ENCODE results near the gene SAPCD1. TPM values are rescaled to one million over a fixed set of nuclear protein-coding genes. Genes with fewer than 3 reads are reported as not detected.

Gene SAPCD1
- 13.3 to 16.9 TPM (median 13.7 TPM) in 3 replicates for total RNA-seq (2021)
- Bru-seq, nascent RNA, result not detected
- long read RNA-seq, experiment 1, partial matches to known transcripts, result 0 of 1 reads
- long read RNA-seq, experiment 1, other reads (novel, unspliced or antisense), result 0 of 1 reads
- long read RNA-seq, experiment 2, partial matches to known transcripts, result 0 of 1 reads
- long read RNA-seq, experiment 2, other reads (novel, unspliced or antisense), result 0 of 1 reads
- long read RNA-seq, experiment 3, partial matches to known transcripts, result 0 of 1 reads
- long read RNA-seq, experiment 3, other reads (novel, unspliced or antisense), result 0 of 1 reads

GRCh38 chr6:31762356-31762755 is at the start of gene SAPCD1:
SAPCD1 (plus strand) TSS chr6:31762656; CDS start chr6:31763055, 399 bp downstream.
- POLR2A ChIA-PET, result interaction anchor here (0.6 kb wide), 1 partner anchor 62 kb away, joined by 5 read pairs; no protein-coding TSS in a partner anchor
- Mint-ChIP-seq H3K4me3 (no peak within 1 kb of the TSS), H3K9me3 (no peaks in the 10 kb centered on the region), H3K36me3 (peaks cover 25% of the 10 kb centered on the region), H3K27ac (peak within 1 kb of the TSS; percentile 7; the same call in 1 of the 2 replicates), H3K27me3 (ENCODE audit: low read depth) (no peaks in the 10 kb centered on the region), H3K4me1 (peaks cover 23% of the 10 kb centered on the region)
- TF ChIP-seq KAT7 (CRISPR knock-in tag; IDR thresholded peaks at IDR 0.05; ENCODE audit: borderline replicate concordance), result no peak
- no peak for DNase-seq (ENCODE audit: low spot score)
- no peak for ATAC-seq
- CTCF ChIA-PET, result interaction anchor here (0.5 to 1.8 kb wide), 2 partner anchors 8 to 13 kb away, joined by 3 to 8 read pairs; no protein-coding TSS in a partner anchor

- no peak for DNase-seq (ENCODE audit: low spot score)
- CTCF ChIA-PET, result interaction anchor here (0.6 to 2.3 kb wide), 10 partner anchors 11 to 482 kb away, joined by 3 to 24 read pairs (median 4); partner anchors contain the start of genes DDAH2 and VARS1
Observed at GRCh38 chr6:31713465-31713864, 49.0 kb upstream of the SAPCD1 start.

GRCh38 chr6:31713991-31714684 is 48.3 kb upstream of the SAPCD1 start:
- Mint-ChIP-seq H3K9me3 (no peaks in the 10 kb centered on the region), H3K27ac (no peak overlapping the region), H3K27me3 (ENCODE audit: low read depth) (no peaks in the 10 kb centered on the region; the same call in 1 of the 2 replicates), H3K4me3 (no peak overlapping the region), H3K36me3 (no peaks in the 10 kb centered on the region), H3K4me1 (peaks cover 46% of the 10 kb centered on the region)
- ChIA-PET CTCF (interaction anchor here (0.5 to 2.3 kb wide), 13 partner anchors 10 to 482 kb away, joined by 3 to 24 read pairs (median 4); partner anchors contain the start of genes ABHD16A, DDAH2 and VARS1), POLR2A (interaction anchor here (0.8 to 1.5 kb wide), 3 partner anchors 13 to 113 kb away, joined by 3 to 6 read pairs (median 4); partner anchors contain the start of gene HSPA1B)
- DNase-seq (ENCODE audit: low spot score) (no peak), ATAC-seq (peak; percentile 39)
- TF ChIP-seq FOXP1 (CRISPR knock-in tag; IDR thresholded peaks at IDR 0.05; ENCODE audit: borderline replicate concordance) (no peak), ZNF423 (CRISPR knock-in tag; IDR thresholded peaks at IDR 0.05) (peak; percentile 66)

More at GRCh38 chr6:31713465-31713864, 49.0 kb upstream of the SAPCD1 start:
- H3K27me3 Mint-ChIP-seq (ENCODE audit: low read depth), result no peaks in the 10 kb centered on the region; the same call in 1 of the 2 replicates
- ATAC-seq, result no peak
- no peak overlapping the region for H3K27ac Mint-ChIP-seq
- POLR2A ChIA-PET, result interaction anchor here (0.8 to 1.5 kb wide), 3 partner anchors 14 to 114 kb away, joined by 3 to 6 read pairs (median 4); partner anchors contain the start of gene HSPA1B
- H3K4me1 Mint-ChIP-seq, result peaks cover 41% of the 10 kb centered on the region
- no peak overlapping the region for H3K4me3 Mint-ChIP-seq
- no peaks in the 10 kb centered on the region for H3K36me3 Mint-ChIP-seq
- H3K9me3 Mint-ChIP-seq, result no peaks in the 10 kb centered on the region
- TF ChIP-seq CDX4 (CRISPR knock-in tag; IDR thresholded peaks at IDR 0.05; ENCODE audit: borderline replicate concordance) (no peak), JAZF1 (CRISPR knock-in tag; IDR thresholded peaks at IDR 0.05) (no peak), FOXK1 (CRISPR knock-in tag; IDR thresholded peaks at IDR 0.05) (no peak), ZBTB43 (CRISPR knock-in tag; IDR thresholded peaks at IDR 0.05) (no peak)

GRCh38 chr6:31715022-31715958 is 47.2 kb upstream of the SAPCD1 start, which contains the start of gene LY6G6D:
LY6G6D (plus strand) TSS chr6:31715348; CDS start chr6:31715356, 8 bp downstream.
- no peaks in the 10 kb centered on the region for H3K36me3 Mint-ChIP-seq
- H3K9me3 Mint-ChIP-seq, result no peaks in the 10 kb centered on the region
- no peaks in the 10 kb centered on the region; the same call in 1 of the 2 replicates for H3K27me3 Mint-ChIP-seq (ENCODE audit: low read depth)
- no peak within 1 kb of the TSS for H3K27ac Mint-ChIP-seq
- ATAC-seq (no peak), DNase-seq (ENCODE audit: low spot score) (no peak)
- TF ChIP-seq EMX1 (CRISPR knock-in tag; IDR thresholded peaks at IDR 0.05) (no peak), NR3C1 (CRISPR knock-in tag; conservative IDR thresholded peaks at IDR 0.05; ENCODE audit: low read depth) (no peak), SP1 (CRISPR knock-in tag; conservative IDR thresholded peaks at IDR 0.05) (no peak), E2F5 (CRISPR knock-in tag; IDR thresholded peaks at IDR 0.05) (no peak), ELF4 (CRISPR knock-in tag; IDR thresholded peaks at IDR 0.05; ENCODE audit: low read depth) (no peak)
- no peak within 1 kb of the TSS for H3K4me3 Mint-ChIP-seq
- peaks cover 45% of the 10 kb centered on the region for H3K4me1 Mint-ChIP-seq
- ChIA-PET POLR2A (interaction anchor here (1.2 kb wide), 1 partner anchor 112 kb away, joined by 6 read pairs; the partner anchor contains the start of gene HSPA1B), CTCF (interaction anchor here (1.1 to 2.3 kb wide), 5 partner anchors 12 to 237 kb away, joined by 3 to 24 read pairs (median 6); partner anchors contain the start of genes ABHD16A and DDAH2)
